IMR-90 (cell line): Measurements from ENCODE around the gene PACC1. TPM values are rescaled to one million over a fixed set of nuclear protein-coding genes. Genes with fewer than 3 reads are reported as not detected.

ENCODE experiments used
- ATAC-seq: fragments of 200-7000 bp; cut with Tn5 transposase; 2 replicates; pipeline ENCODE4 v1.9.1; 2020; ENCODE audit warnings: low read depth, mild to moderate bottlenecking, moderate library complexity
- BruUV-seq: library from RNA; stranded (reverse); fragments of 400-500 nt; replicated peaks from 2 replicates; lab custom pipeline; 2021; lab: Mats Ljungman, UMichigan
- CTCF ChIA-PET: fragments of 300-600 bp; formaldehyde crosslinking; extraction: SDS; loops from one replicate; lab custom pipeline; 2021; ENCODE audit warnings: antibody characterized with exemption; lab: Yijun Ruan, JAX
- POLR2A ChIA-PET: fragments of 300-600 bp; sonication (Branson Sonifier 250); formaldehyde crosslinking; loops from one replicate; lab custom pipeline; 2022; ENCODE audit warnings: antibody characterized with exemption; ENCODE audit not compliant: unreplicated experiment; lab: Charles Lee
- DNase-seq: peaks from one replicate; pipeline ENCODE4 v3.0.0; 2013
- H2AFZ ChIP-seq: replicated peaks from 2 replicates; pipeline ENCODE3; 2013; ENCODE audit warnings: low read length, mild to moderate bottlenecking; ENCODE audit not compliant: poor library complexity
- H2AK5ac ChIP-seq: 2 replicates; pipeline ENCODE4 v1.6.1; 2013; ENCODE audit warnings: low read depth, low read length, inconsistent platforms
- H2AK9ac ChIP-seq: replicated peaks from 2 replicates; pipeline ENCODE3; 2013; ENCODE audit warnings: mild to moderate bottlenecking, low read depth, low read length, moderate library complexity; ENCODE audit not compliant: poor library complexity
- H2BK120ac ChIP-seq: 2 replicates; pipeline ENCODE4 v1.6.1; 2013; ENCODE audit warnings: low read depth, low read length, inconsistent platforms
- H2BK15ac ChIP-seq: 3 replicates; pipeline ENCODE4 v1.6.1; 2013; ENCODE audit warnings: low read depth, low read length, inconsistent platforms
- H2BK20ac ChIP-seq: 2 replicates; pipeline ENCODE4 v1.6.1; 2013; ENCODE audit warnings: low read depth, mild to moderate bottlenecking, inconsistent platforms, low read length, moderate library complexity
- H2BK5ac ChIP-seq: 2 replicates; pipeline ENCODE4 v1.6.1; 2013; ENCODE audit warnings: mild to moderate bottlenecking, low read depth, low read length, inconsistent platforms; ENCODE audit not compliant: poor library complexity, severe bottlenecking
- H3K14ac ChIP-seq: replicated peaks from 2 replicates; pipeline ENCODE4 v1.6.1; 2013; ENCODE audit warnings: low read depth, low read length, inconsistent platforms
- H3K18ac ChIP-seq: 2 replicates; pipeline ENCODE4 v1.6.1; 2013; ENCODE audit warnings: low read depth, low read length, control low read depth
- H3K23ac ChIP-seq: 2 replicates; pipeline ENCODE4 v1.6.1; 2013; ENCODE audit warnings: low read depth, low read length, inconsistent platforms
- H3K27ac ChIP-seq: 2 replicates; pipeline ENCODE4 v1.5.1; 2013; ENCODE audit warnings: mild to moderate bottlenecking, control low read depth, low read length; ENCODE audit not compliant: insufficient read depth
- H3K27me3 ChIP-seq: 2 replicates; pipeline ENCODE4 v1.6.1; 2013; ENCODE audit warnings: low read length; ENCODE audit not compliant: control insufficient read depth, insufficient read depth
- H3K36me3 ChIP-seq: 2 replicates; pipeline ENCODE4 v1.6.1; 2013; ENCODE audit warnings: low read length, mixed read lengths; ENCODE audit not compliant: control insufficient read depth, insufficient read depth
- H3K4ac ChIP-seq: 2 replicates; pipeline ENCODE4 v1.6.1; 2013; ENCODE audit warnings: low read depth, low read length, inconsistent platforms
- H3K4me1 ChIP-seq: 2 replicates; pipeline ENCODE4 v1.6.1; 2013; ENCODE audit warnings: low read length, mixed read lengths; ENCODE audit not compliant: control insufficient read depth, insufficient read depth
- H3K4me2 ChIP-seq: 2 replicates; pipeline ENCODE4 v1.6.1; 2013; ENCODE audit warnings: low read depth, mild to moderate bottlenecking, control low read depth, low read length, moderate library complexity
- H3K4me3 ChIP-seq: 2 replicates; pipeline ENCODE4 v1.5.1; 2013; ENCODE audit warnings: low read depth, mild to moderate bottlenecking, control low read depth, low read length, moderate library complexity; ENCODE audit not compliant: insufficient read depth
- H3K56ac ChIP-seq: 2 replicates; pipeline ENCODE4 v1.6.1; 2013; ENCODE audit warnings: low read length, inconsistent platforms; ENCODE audit not compliant: insufficient read depth; ENCODE audit errors: extremely low read depth
- H3K79me1 ChIP-seq, 2 experiments: 2 replicates each; pipeline ENCODE4 v1.6.1; 2013; ENCODE audit warnings: low read length in 2 of 2, inconsistent platforms in 1 of 2, low read depth in 1 of 2
- H3K9ac ChIP-seq: 2 replicates; pipeline ENCODE4 v1.6.1; 2013; ENCODE audit warnings: low read depth, low read length, control low read depth
- H3K9me1 ChIP-seq: 2 replicates; pipeline ENCODE4 v1.6.1; 2013; ENCODE audit warnings: low read length, inconsistent platforms; ENCODE audit not compliant: insufficient read depth
- H3K9me3 ChIP-seq: 2 replicates; pipeline ENCODE4 v1.6.1; 2013; ENCODE audit warnings: low read length; ENCODE audit not compliant: control insufficient read depth, insufficient read depth
- H4K20me1 ChIP-seq: 2 replicates; pipeline ENCODE4 v1.6.1; 2013; ENCODE audit warnings: low read length, inconsistent platforms; ENCODE audit not compliant: insufficient read depth
- H4K5ac ChIP-seq: 2 replicates; pipeline ENCODE4 v1.6.1; 2013; ENCODE audit warnings: mild to moderate bottlenecking, low read depth, low read length, control low read depth
- H4K8ac ChIP-seq, 2 experiments: 2 replicates each; pipeline ENCODE4 v1.6.1; 2013; ENCODE audit warnings: low read depth in 2 of 2, low read length in 2 of 2, control low read depth in 1 of 2, inconsistent platforms in 1 of 2
- H4K91ac ChIP-seq: 2 replicates; pipeline ENCODE4 v1.6.1; 2013; ENCODE audit warnings: low read depth, low read length, inconsistent platforms; ENCODE audit not compliant: insufficient read depth
- BHLHE40 ChIP-seq: fragments of 150-350 bp; IDR thresholded peaks from 2 replicates; pipeline ENCODE4 v1.6.1; 2016; ENCODE audit warnings: mild to moderate bottlenecking, low read depth, low read length
- CHD1 ChIP-seq: IDR thresholded peaks from 2 replicates; pipeline ENCODE4 v1.6.1; 2012; ENCODE audit warnings: low read depth, low read length, improper control_type of control experiment
- FOS ChIP-seq: fragments of 150-350 bp; IDR thresholded peaks from 2 replicates; pipeline ENCODE4 v1.6.1; 2016; ENCODE audit warnings: low read depth, low read length
- MAFK ChIP-seq: IDR thresholded peaks from 2 replicates; pipeline ENCODE4 v1.6.1; 2012; ENCODE audit warnings: low read depth, low read length, improper control_type of control experiment
- MAZ ChIP-seq: IDR thresholded peaks from 2 replicates; pipeline ENCODE4 v1.6.1; 2012; ENCODE audit warnings: low read depth, mild to moderate bottlenecking, low read length, improper control_type of control experiment, moderate library complexity, borderline replicate concordance
- RFX5 ChIP-seq: IDR thresholded peaks from 2 replicates; pipeline ENCODE4 v1.8.0; 2012; ENCODE audit warnings: low read depth, mild to moderate bottlenecking, low read length, moderate library complexity
- WGBS, 2 experiments: methylation state at CpG; one replicate each; pipeline versions ENCODE4 v1.1.5 to v1.1.7; 2013; ENCODE audit warnings: missing lambda C conversion rate in 2 of 2; ENCODE audit not compliant: insufficient read length in 1 of 2; ENCODE audit errors: extremely low coverage in 2 of 2; 5-methylcytosine and 5-hydroxymethylcytosine counted together
- dilution Hi-C: fragments of 300-500 bp; cut with HindIII; formaldehyde crosslinking; loops from one replicate; pipeline ENCODE4 v1.14.3; 2018; ENCODE audit warnings: low sequenced_read_pairs; ENCODE audit not compliant: unreplicated experiment
- in situ Hi-C: fragments of 300-500 bp; cut with MboI; formaldehyde crosslinking; loops from 3 replicates; pipeline ENCODE4 v1.14.3; 2019; ENCODE audit warnings: low sequenced_read_pairs, inconsistent platforms, mixed read lengths
- intact Hi-C: fragments of 100-400 bp; cut with micrococcal nuclease; formaldehyde crosslinking; loops from 2 replicates; pipeline ENCODE4 v1.10.0; 2022
- polyA plus RNA-seq, 3 experiments: library from polyadenylated mRNA; depleted of rRNA; stranded (reverse); fragments of >200 nt; gene quantifications; 2 replicates each; pipeline ENCODE4 v1.2.3, GENCODE V29; 2012; ENCODE audit warnings: low replicate concordance in 1 of 3
- total RNA-seq: library from RNA; depleted of rRNA; stranded (reverse); fragments of >200 nt; gene quantifications from 2 replicates; pipeline ENCODE4 v1.2.3, GENCODE V29; 2012
- TF ChIP-seq, protein P1 (sequence below): fragments of 150-350 bp; IDR thresholded peaks from 2 replicates; pipeline ENCODE4 v1.6.1; 2016; ENCODE audit warnings: low read depth, mild to moderate bottlenecking, low read length, moderate library complexity, borderline replicate concordance
- TF ChIP-seq, protein P2 (sequence below): fragments of 150-350 bp; IDR thresholded peaks from 2 replicates; pipeline ENCODE4 v1.6.1; 2017; ENCODE audit warnings: mild to moderate bottlenecking, antibody characterized with exemption, low read length, low read depth
- TF ChIP-seq, protein P3 (sequence below): conservative IDR thresholded peaks from 2 replicates; pipeline ENCODE4 v1.5.1; 2012; ENCODE audit warnings: mild to moderate bottlenecking, low read depth, low read length, improper control_type of control experiment

Gene PACC1
- total and polyA plus RNA-seq, 2 of the 4 experiments (the other 2 are of a cell fraction), result 8.6 to 13.4 TPM

GRCh38 chr1:212412374-212412773, 2.3 kb downstream of the PACC1 start (continued):
- TF ChIP-seq FOS (no peak), BHLHE40 (no peak)
- TF ChIP-seq, protein P1, sequence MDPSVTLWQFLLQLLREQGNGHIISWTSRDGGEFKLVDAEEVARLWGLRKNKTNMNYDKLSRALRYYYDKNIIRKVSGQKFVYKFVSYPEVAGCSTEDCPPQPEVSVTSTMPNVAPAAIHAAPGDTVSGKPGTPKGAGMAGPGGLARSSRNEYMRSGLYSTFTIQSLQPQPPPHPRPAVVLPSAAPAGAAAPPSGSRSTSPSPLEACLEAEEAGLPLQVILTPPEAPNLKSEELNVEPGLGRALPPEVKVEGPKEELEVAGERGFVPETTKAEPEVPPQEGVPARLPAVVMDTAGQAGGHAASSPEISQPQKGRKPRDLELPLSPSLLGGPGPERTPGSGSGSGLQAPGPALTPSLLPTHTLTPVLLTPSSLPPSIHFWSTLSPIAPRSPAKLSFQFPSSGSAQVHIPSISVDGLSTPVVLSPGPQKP, result no peak

GRCh38 chr1:212410231-212410820, 4.4 kb downstream of the PACC1 start:
- H2BK5ac ChIP-seq, result no peak overlapping the region
- CTCF ChIA-PET, result no interaction called here
- H4K20me1 ChIP-seq, result no peaks in the 10 kb centered on the region
- BruUV-seq, result no TSS peak
- H2AK9ac ChIP-seq, result no peak overlapping the region
- H3K4me3 ChIP-seq, result no peak overlapping the region
- H3K4me1 ChIP-seq, result peaks cover 3% of the 10 kb centered on the region; the same call in 1 of the 2 replicates
- no peak overlapping the region for H3K14ac ChIP-seq
- H3K4me2 ChIP-seq, result no peak overlapping the region
- H2AFZ ChIP-seq, result no peak overlapping the region
- no peaks in the 10 kb centered on the region for H3K27me3 ChIP-seq
- H4K91ac ChIP-seq, result no peak overlapping the region
- no peak overlapping the region for H2BK120ac ChIP-seq
- no peak overlapping the region for H3K56ac ChIP-seq
- H3K18ac ChIP-seq, result no peak overlapping the region
- no peak overlapping the region for H3K9ac ChIP-seq
- peaks cover 22% of the 10 kb centered on the region for H3K36me3 ChIP-seq
- dilution Hi-C loops (no loop called here), in situ Hi-C loops (no loop called here), intact Hi-C loops (no loop called here)
- POLR2A ChIA-PET, result no interaction called here
- ATAC-seq, result no peak
- peaks cover 8% of the 10 kb centered on the region; the same call in 1 of the 2 replicates for H3K9me1 ChIP-seq
- TF ChIP-seq FOS (no peak), CHD1 (no peak), RFX5 (no peak), BHLHE40 (no peak), MAZ (no peak), MAFK (no peak)
- TF ChIP-seq, protein P2, sequence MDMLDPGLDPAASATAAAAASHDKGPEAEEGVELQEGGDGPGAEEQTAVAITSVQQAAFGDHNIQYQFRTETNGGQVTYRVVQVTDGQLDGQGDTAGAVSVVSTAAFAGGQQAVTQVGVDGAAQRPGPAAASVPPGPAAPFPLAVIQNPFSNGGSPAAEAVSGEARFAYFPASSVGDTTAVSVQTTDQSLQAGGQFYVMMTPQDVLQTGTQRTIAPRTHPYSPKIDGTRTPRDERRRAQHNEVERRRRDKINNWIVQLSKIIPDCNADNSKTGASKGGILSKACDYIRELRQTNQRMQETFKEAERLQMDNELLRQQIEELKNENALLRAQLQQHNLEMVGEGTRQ, result no peak
- TF ChIP-seq, protein P3, sequence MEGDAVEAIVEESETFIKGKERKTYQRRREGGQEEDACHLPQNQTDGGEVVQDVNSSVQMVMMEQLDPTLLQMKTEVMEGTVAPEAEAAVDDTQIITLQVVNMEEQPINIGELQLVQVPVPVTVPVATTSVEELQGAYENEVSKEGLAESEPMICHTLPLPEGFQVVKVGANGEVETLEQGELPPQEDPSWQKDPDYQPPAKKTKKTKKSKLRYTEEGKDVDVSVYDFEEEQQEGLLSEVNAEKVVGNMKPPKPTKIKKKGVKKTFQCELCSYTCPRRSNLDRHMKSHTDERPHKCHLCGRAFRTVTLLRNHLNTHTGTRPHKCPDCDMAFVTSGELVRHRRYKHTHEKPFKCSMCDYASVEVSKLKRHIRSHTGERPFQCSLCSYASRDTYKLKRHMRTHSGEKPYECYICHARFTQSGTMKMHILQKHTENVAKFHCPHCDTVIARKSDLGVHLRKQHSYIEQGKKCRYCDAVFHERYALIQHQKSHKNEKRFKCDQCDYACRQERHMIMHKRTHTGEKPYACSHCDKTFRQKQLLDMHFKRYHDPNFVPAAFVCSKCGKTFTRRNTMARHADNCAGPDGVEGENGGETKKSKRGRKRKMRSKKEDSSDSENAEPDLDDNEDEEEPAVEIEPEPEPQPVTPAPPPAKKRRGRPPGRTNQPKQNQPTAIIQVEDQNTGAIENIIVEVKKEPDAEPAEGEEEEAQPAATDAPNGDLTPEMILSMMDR, result no peak
- peaks cover 8 to 24% of the 10 kb centered on the region in 2 experiments for H3K79me1 ChIP-seq
- peaks cover 3% of the 10 kb centered on the region for H3K9me3 ChIP-seq
- 80% methylated on average over 1 of the region's 8 CpGs; no CpG with 5 or more reads in 1 of the 2 experiments for WGBS, 2 experiments
- no peak overlapping the region for H2BK15ac ChIP-seq
- no peak overlapping the region for H4K8ac ChIP-seq
- DNase-seq, result no peak
- H2AK5ac ChIP-seq, result no peak overlapping the region
- no peak overlapping the region for H4K5ac ChIP-seq
- H3K4ac ChIP-seq, result no peak overlapping the region
- H3K23ac ChIP-seq, result no peak overlapping the region
- no peak overlapping the region for H3K27ac ChIP-seq
- H2BK20ac ChIP-seq, result no peak overlapping the region
